Measurements from ENCODE around the gene STIMATE. TPM values are rescaled to one million over a fixed set of nuclear protein-coding genes. Genes with fewer than 3 reads are reported as not detected.

The STIMATE gene
- polyA plus RNA-seq, 1 of the 3 experiments (the other 2 are of a cell fraction) = 9.3 TPM

GRCh38 chr3:52926554-52926953 lies 29.2 kb upstream of the STIMATE start:
- ChIA-PET POLR2A (no interaction called here), CTCF (interaction anchor here (0.8 to 2.2 kb wide), 4 partner anchors 8 to 188 kb away, joined by 3 to 8 read pairs (median 4); no protein-coding TSS in a partner anchor)
- peaks cover 0 to 6% of the 10 kb centered on the region in 2 experiments; a peak in 2 of 4 replicates for H3K4me1 ChIP-seq (ENCODE audit: control insufficient read depth in 1 of 2, insufficient read depth in 2 of 2, low read depth in 1 of 2, low read length in 1 of 2)
- H3K4me3 ChIP-seq (ENCODE audit: low read depth in 2 of 2, low read length in 1 of 2) = no peak overlapping the region
- no peaks in the 10 kb centered on the region for H4K20me1 ChIP-seq (ENCODE audit: insufficient read depth)
- H3K4me2 ChIP-seq = no peak overlapping the region
- no peak overlapping the region for H3K27ac ChIP-seq (ENCODE audit: low read depth in 2 of 2, low read length in 1 of 2)
- H3K79me2 ChIP-seq (ENCODE audit: insufficient read depth) = no peaks in the 10 kb centered on the region
- H2AFZ ChIP-seq (ENCODE audit: low read depth) = no peak overlapping the region
- no peaks in the 10 kb centered on the region for H3K27me3 ChIP-seq (ENCODE audit: insufficient read depth)
- H3K9ac ChIP-seq = no peak overlapping the region
- no peaks in the 10 kb centered on the region for H3K9me2 ChIP-seq
- no peak for DNase-seq
- 97% methylated on average over 2 of the region's 2 CpGs for WGBS (ENCODE audit: low lambda C conversion rate)
- no peaks in the 10 kb centered on the region for H3K36me3 ChIP-seq (replicated peaks in 1 of 2; ENCODE audit: control insufficient read depth in 1 of 2, insufficient read depth in 2 of 2, low read length in 1 of 2)
- TF ChIP-seq RXRA (IDR thresholded peaks at IDR 0.05; ENCODE audit: borderline replicate concordance, low read depth) (no peak), NFIC (IDR thresholded peaks at IDR 0.05; ENCODE audit: borderline replicate concordance) (no peak)
- no peaks in the 10 kb centered on the region for H3K9me3 ChIP-seq
- no peaks in the 10 kb centered on the region for H3F3A ChIP-seq (replicated peaks; ENCODE audit: insufficient read depth)

- TF ChIP-seq EP300 (IDR thresholded peaks at IDR 0.05; ENCODE audit: borderline replicate concordance in 1 of 2, low read depth in 1 of 2, low read length in 1 of 2) (peak in 1 of 2 experiments; percentile 73; a peak in 1 of 4 replicates), SIN3A (IDR thresholded peaks at IDR 0.05; ENCODE audit: borderline replicate concordance, low read depth, low read length) (no peak), MXI1 (IDR thresholded peaks at IDR 0.05; ENCODE audit: low read depth, low read length) (peak; percentile 52; the same call in 1 of the 2 replicates), RCOR1 (IDR thresholded peaks at IDR 0.05; ENCODE audit: low read length) (peak; percentile 29; the same call in 1 of the 2 replicates), GATA2 (CRISPR knock-in tag; IDR thresholded peaks at IDR 0.05) (peak; percentile 94)
- H3K27me3 ChIP-seq (ENCODE audit: insufficient read depth) = no peaks in the 10 kb centered on the region
- 0 out of 2 replicates have a peak overlapping the region, but pooled peaks have one; percentile 49 for H2AFZ ChIP-seq (ENCODE audit: low read depth)
- peaks cover 0 to 6% of the 10 kb centered on the region in 2 experiments; a peak in 2 of 4 replicates for H3K4me1 ChIP-seq (ENCODE audit: control insufficient read depth in 1 of 2, insufficient read depth in 2 of 2, low read depth in 1 of 2, low read length in 1 of 2)
- 53% methylated on average over 4 of the region's 6 CpGs for WGBS (ENCODE audit: low lambda C conversion rate)
- no peaks in the 10 kb centered on the region for H3K9me2 ChIP-seq
- H3K36me3 ChIP-seq (replicated peaks in 1 of 2; ENCODE audit: control insufficient read depth in 1 of 2, insufficient read depth in 2 of 2, low read length in 1 of 2) = no peaks in the 10 kb centered on the region
- H3K27ac ChIP-seq (ENCODE audit: low read depth in 2 of 2, low read length in 1 of 2) = peak overlapping the region in 1 of 2 experiments; percentile 60; a peak in 2 of 4 replicates
- CTCF ChIA-PET = interaction anchor here (1.3 to 2.2 kb wide), 2 partner anchors 9 to 189 kb away, joined by 3 to 8 read pairs; no protein-coding TSS in a partner anchor
- no peaks in the 10 kb centered on the region for H3F3A ChIP-seq (replicated peaks; ENCODE audit: insufficient read depth)
- POLR2A ChIA-PET = no interaction called here
- no peaks in the 10 kb centered on the region for H3K9me3 ChIP-seq
- H3K4me3 ChIP-seq (ENCODE audit: low read depth in 2 of 2, low read length in 1 of 2) = no peak overlapping the region
- H3K79me2 ChIP-seq (ENCODE audit: insufficient read depth) = no peaks in the 10 kb centered on the region
- peak; percentile 64 for DNase-seq
- H3K4me2 ChIP-seq = no peak overlapping the region
- no peaks in the 10 kb centered on the region for H4K20me1 ChIP-seq (ENCODE audit: insufficient read depth)
- H3K9ac ChIP-seq = no peak overlapping the region
Observed at GRCh38 chr3:52925405-52926313, 28.3 kb upstream of the STIMATE start.

- Histone ChIP-seq H3K27me3 (ENCODE audit: insufficient read depth) (no peaks in the 10 kb centered on the region), H2AFZ (ENCODE audit: low read depth) (no peak overlapping the region), H3K36me3 (replicated peaks in 1 of 2; ENCODE audit: control insufficient read depth in 1 of 2, insufficient read depth in 2 of 2, low read length in 1 of 2) (no peaks in the 10 kb centered on the region), H4K20me1 (ENCODE audit: insufficient read depth) (no peaks in the 10 kb centered on the region), H3K79me2 (ENCODE audit: insufficient read depth) (no peaks in the 10 kb centered on the region), H3K4me1 (ENCODE audit: control insufficient read depth in 1 of 2, insufficient read depth in 2 of 2, low read depth in 1 of 2, low read length in 1 of 2) (peaks cover 0 to 6% of the 10 kb centered on the region in 2 experiments; a peak in 2 of 4 replicates), H3K9me2 (no peaks in the 10 kb centered on the region), H3F3A (replicated peaks; ENCODE audit: insufficient read depth) (no peaks in the 10 kb centered on the region), H3K4me2 (no peak overlapping the region), H3K9ac (no peak overlapping the region), H3K27ac (ENCODE audit: low read depth in 2 of 2, low read length in 1 of 2) (no peak overlapping the region), H3K4me3 (ENCODE audit: low read depth in 2 of 2, low read length in 1 of 2) (no peak overlapping the region), H3K9me3 (no peaks in the 10 kb centered on the region)
- TF ChIP-seq RAD21 (IDR thresholded peaks at IDR 0.05; ENCODE audit: low read length) (no peak), RXRA (IDR thresholded peaks at IDR 0.05; ENCODE audit: borderline replicate concordance, low read depth) (no peak), USF1 (IDR thresholded peaks at IDR 0.05; ENCODE audit: borderline replicate concordance, low read depth) (no peak), ELF1 (IDR thresholded peaks at IDR 0.05) (no peak), FOSL2 (IDR thresholded peaks at IDR 0.05; ENCODE audit: borderline replicate concordance, low read depth) (no peak)
- no peak for DNase-seq
- CTCF ChIA-PET = interaction anchor here (1.6 kb wide), 1 partner anchor 11 kb away, joined by 4 read pairs; no protein-coding TSS in a partner anchor
- WGBS (ENCODE audit: low lambda C conversion rate) = 92% methylated on average over 2 of the region's 2 CpGs
- POLR2A ChIA-PET = no interaction called here
Observed at GRCh38 chr3:52923963-52924362, 26.6 kb upstream of the STIMATE start.
